B cell (primary cell): ENCODE data around the gene PHF24. TPM values are rescaled to one million over a fixed set of nuclear protein-coding genes. Genes with fewer than 3 reads are reported as not detected.

Source experiments
- ATAC-seq: fragments of 200-7000 bp; cut with Tn5 transposase; one replicate; pipeline ENCODE4 v1.10.0; 2021; ENCODE audit warnings: low read depth, mild to moderate bottlenecking, moderate number of reproducible peaks, moderate library complexity
- CTCF ChIA-PET: fragments of 350-600 bp; sonication (Branson Sonifier 250); formaldehyde crosslinking; loops from one replicate; lab custom pipeline; 2021; ENCODE audit warnings: antibody characterized with exemption, inconsistent platforms; lab: Charles Lee
- POLR2A ChIA-PET: fragments of 350-600 bp; sonication (Branson Sonifier 250); formaldehyde crosslinking; loops from one replicate; lab custom pipeline; 2021; ENCODE audit warnings: antibody characterized with exemption; lab: Charles Lee
- DNase-seq: peaks from one replicate; pipeline ENCODE4 v3.0.0; 2013
- H2AFZ ChIP-seq: 2 replicates; pipeline ENCODE4 v1.6.1; 2012; ENCODE audit warnings: mild to moderate bottlenecking, low read depth, low read length; ENCODE audit not compliant: insufficient read depth, poor library complexity, severe bottlenecking
- H3K27ac ChIP-seq, 2 donors: 1 replicate in 1 of 2; 2 replicates in 1 of 2; pipeline ENCODE4 v1.5.1; 2012 to 2013; ENCODE audit warnings: low read length in 2 of 2, mild to moderate bottlenecking in 2 of 2, moderate library complexity in 1 of 2
- H3K27me3 ChIP-seq, 4 experiments: fragments of 200-600 bp in 1 of 4; sonication (generic) in 1 of 4; replicated peaks in 1 of 4; 1 replicate in 2 of 4; 2 replicates in 2 of 4; pipeline versions ENCODE4 v1.6.1 to v1.7.0; 2013 to 2016; ENCODE audit warnings: low read length in 3 of 4, mild to moderate bottlenecking in 2 of 4, mixed read lengths in 1 of 4, moderate library complexity in 1 of 4; ENCODE audit not compliant: insufficient read depth in 4 of 4, control insufficient read depth in 3 of 4; ENCODE audit errors: control extremely low read depth in 1 of 4
- H3K36me3 ChIP-seq, 2 experiments: replicated peaks in 1 of 2; 1 replicate in 1 of 2; 2 replicates in 1 of 2; pipeline versions ENCODE4 v1.6.1 to v1.7.1; 2013; ENCODE audit warnings: low read length in 1 of 2; ENCODE audit not compliant: insufficient read depth in 2 of 2, control insufficient read depth in 1 of 2; ENCODE audit errors: control extremely low read depth in 1 of 2, extremely low read depth in 1 of 2
- H3K4me1 ChIP-seq, 2 donors: fragments of 200-600 bp in 1 of 2; sonication (generic) in 1 of 2; 1 replicate in 1 of 2; 2 replicates in 1 of 2; pipeline versions ENCODE4 v1.5.1 to v1.6.1; 2013 to 2017; ENCODE audit warnings: low read length in 2 of 2; ENCODE audit not compliant: control insufficient read depth in 2 of 2, insufficient read depth in 2 of 2
- H3K4me2 ChIP-seq: replicated peaks from 2 replicates; pipeline ENCODE3; 2012; ENCODE audit warnings: mild to moderate bottlenecking, low read depth, low read length; ENCODE audit not compliant: poor library complexity, severe bottlenecking
- H3K4me3 ChIP-seq, 5 experiments: fragments of 200-600 bp in 1 of 5; sonication (generic) in 1 of 5; 1 replicate in 3 of 5; 2 replicates in 2 of 5; pipeline versions ENCODE4 v1.5.1 to v1.7.0; 2011 to 2016; ENCODE audit warnings: low read length in 4 of 5, mild to moderate bottlenecking in 4 of 5, low read depth in 2 of 5, control low read depth in 1 of 5, moderate library complexity in 1 of 5; ENCODE audit not compliant: insufficient read depth in 1 of 5; ENCODE audit errors: control extremely low read depth in 1 of 5, extremely low read depth in 1 of 5
- H3K79me2 ChIP-seq: fragments of 200-600 bp; sonication (generic); one replicate; pipeline ENCODE4 v1.6.0; 2016; ENCODE audit warnings: low read length; ENCODE audit not compliant: control insufficient read depth, insufficient read depth
- H3K9ac ChIP-seq: fragments of 200-600 bp; sonication (generic); 2 replicates; pipeline ENCODE4 v1.6.1; 2017; ENCODE audit warnings: mild to moderate bottlenecking, low read length, moderate library complexity
- H3K9me3 ChIP-seq, 3 donors: one replicate each; pipeline versions ENCODE4 v1.6.1 to v1.7.1; 2013; ENCODE audit warnings: low read length in 2 of 3; ENCODE audit not compliant: control insufficient read depth in 2 of 3, insufficient read depth in 1 of 3; ENCODE audit errors: control extremely low read depth in 1 of 3
- H4K20me1 ChIP-seq: 2 replicates; pipeline ENCODE4 v1.6.0; 2012; ENCODE audit warnings: mild to moderate bottlenecking, low read length; ENCODE audit not compliant: insufficient read depth, control insufficient read depth, poor library complexity, severe bottlenecking
- H3K27ac Mint-ChIP-seq: one replicate; pipeline ENCODE4 v1.8.0; 2021; ENCODE audit warnings: mixed read lengths
- H3K27me3 Mint-ChIP-seq: one replicate; pipeline ENCODE4 v1.8.0; 2021; ENCODE audit warnings: mixed read lengths
- H3K4me1 Mint-ChIP-seq: one replicate; pipeline ENCODE4 v1.8.0; 2021; ENCODE audit warnings: mixed read lengths
- H3K4me3 Mint-ChIP-seq: one replicate; pipeline ENCODE4 v1.8.0; 2021; ENCODE audit warnings: mixed read lengths
- H3K9me3 Mint-ChIP-seq: one replicate; pipeline ENCODE4 v1.8.0; 2022; ENCODE audit warnings: mixed read lengths; ENCODE audit not compliant: insufficient read depth
- CTCF ChIP-seq: fragments of 200-600 bp; IDR thresholded peaks from one replicate; pipeline ENCODE4 v1.8.0; 2022; ENCODE audit warnings: antibody characterized with exemption, mild to moderate bottlenecking
- EZH2 ChIP-seq: IDR thresholded peaks from 2 replicates; pipeline ENCODE4 v1.6.1; 2012; ENCODE audit warnings: borderline replicate concordance, low read depth, mild to moderate bottlenecking, moderate library complexity, low read length; ENCODE audit not compliant: insufficient read depth, poor library complexity, severe bottlenecking
- WGBS: methylation state at CpG from one replicate; pipeline ENCODE4 v1.1.5; 2013; ENCODE audit warnings: missing lambda C conversion rate; ENCODE audit not compliant: insufficient coverage; 5-methylcytosine and 5-hydroxymethylcytosine counted together
- intact Hi-C: fragments of 100-400 bp; cut with micrococcal nuclease; formaldehyde crosslinking; loops from one replicate; pipeline ENCODE4 v1.10.0; 2022
- polyA plus RNA-seq: library from polyadenylated mRNA; depleted of rRNA; stranded (reverse); fragments of >200 nt; gene quantifications from 2 replicates; pipeline ENCODE4 v1.2.3, GENCODE V29; 2012
- total RNA-seq, 2 donors: library from RNA; stranded (reverse); fragments of 120-200 nt in 1 of 2; gene quantifications; 1 replicate in 1 of 2; 2 replicates in 1 of 2; pipeline versions ENCODE4 v1.2.3 to v1.2.4, GENCODE V29; 2013 to 2022

PHF24 gene
- total and polyA plus RNA-seq, 2 donors (not counting 1 experiment from before 2014, with no cell fraction given), result not detected

GRCh38 chr9:34989946-34990635 lies 32.0 kb downstream of the PHF24 start:
- Histone ChIP-seq H3K4me3 (peak overlapping the region; percentile 14 to 91 (median 77)), H2AFZ (peak overlapping the region; percentile 87), H3K9me3 (no peaks in the 10 kb centered on the region), H3K27me3 (no peaks in the 10 kb centered on the region), H3K27ac (peak overlapping the region in 1 of 2 donors; percentile 51), H3K36me3 (no peaks in the 10 kb centered on the region), H3K79me2 (no peaks in the 10 kb centered on the region), H3K9ac (peak overlapping the region; percentile 85), H4K20me1 (no peaks in the 10 kb centered on the region), H3K4me2 (peak overlapping the region; percentile 99), H3K4me1 (peaks cover 38 to 47% of the 10 kb centered on the region in 2 donors)
- Mint-ChIP-seq H3K4me1 (peaks cover 40% of the 10 kb centered on the region), H3K4me3 (peak overlapping the region; percentile 90), H3K9me3 (no peaks in the 10 kb centered on the region), H3K27me3 (no peaks in the 10 kb centered on the region), H3K27ac (no peak overlapping the region)
- ChIA-PET POLR2A (interaction anchor here (0.6 to 1.0 kb wide), 2 partner anchors 82 to 85 kb away, joined by 5 to 6 read pairs; partner anchors contain the start of gene VCP), CTCF (interaction anchor here (1.5 to 1.9 kb wide), 3 partner anchors 61 to 91 kb away, joined by 5 to 6 read pairs (median 6); no protein-coding TSS in a partner anchor)
- peak; percentile 51 for DNase-seq
- no peak for TF ChIP-seq CTCF
- no peak for TF ChIP-seq EZH2
- WGBS, result 26% methylated on average over 26 of the region's 39 CpGs
- intact Hi-C loops, result loop anchor here (1.0 to 10.0 kb wide), 7 partner anchors 82 to 1175 kb away; partner anchors contain the start of genes PIGO, STOML2, UBE2R2 and VCP
- ATAC-seq, result no peak
